NT2/D1 (cell line): ENCODE data around the gene MPO.

ENCODE experiments used
- SUZ12 ChIP-seq: IDR thresholded peaks from 2 replicates; pipeline ENCODE4 v1.6.1; 2011; ENCODE audit not compliant: insufficient read length, insufficient read depth; ENCODE audit errors: extremely low read depth
- YY1 ChIP-seq: IDR thresholded peaks from 2 replicates; pipeline ENCODE4 v1.6.1; 2011; ENCODE audit not compliant: insufficient read length, insufficient read depth
- ZNF274 ChIP-seq: IDR thresholded peaks from 2 replicates; pipeline ENCODE4 v1.6.1; 2011; ENCODE audit warnings: mild to moderate bottlenecking, low read depth, low read length

DNA sequence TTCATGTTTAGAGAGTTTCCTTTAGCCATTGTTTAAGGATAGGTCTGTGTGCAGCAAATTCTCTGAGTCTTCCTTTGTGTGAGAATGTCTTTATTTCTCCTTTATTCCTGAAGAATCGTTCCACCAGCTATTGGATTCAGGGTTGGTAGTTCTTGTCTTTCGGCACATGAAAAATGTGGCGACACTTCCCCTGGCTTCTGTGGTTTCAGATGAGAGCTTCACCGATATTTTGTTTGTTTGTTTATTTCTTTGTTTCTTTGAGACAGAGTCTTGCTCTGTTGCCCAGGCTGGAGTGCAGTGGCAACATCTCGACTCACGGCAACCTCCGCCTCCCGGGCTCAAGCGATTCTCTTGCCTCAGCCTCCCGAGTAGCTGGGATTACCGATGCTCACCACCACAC lies 18.6 kb downstream of the MPO start:
- TF ChIP-seq SUZ12 (no peak), YY1 (no peak), ZNF274 (no peak)
